Hematopoietic multipotent progenitor cell (in vitro differentiated cells): Measurements from ENCODE around the gene MAEL. TPM values are rescaled to one million over a fixed set of nuclear protein-coding genes. Genes with fewer than 3 reads are reported as not detected.
A peak's percentile ranks its signal among the peaks of the same experiment; 100 is the strongest.

Source experiments
- DNase-seq, 3 donors: peaks; one replicate each; pipeline ENCODE4 v3.0.0-alpha.2; 2011 to 2015; ENCODE audit warnings: low read depth in 2 of 3, low spot score in 2 of 3
- small RNA-seq: library from RNA; depleted of rRNA; stranded (forward); fragments of <200 nt; gene quantifications from one replicate; pipeline ENCODE3, GENCODE V24; 2012
- total RNA-seq: library from RNA; depleted of rRNA; stranded (reverse); fragments of >200 nt; gene quantifications from one replicate; pipeline ENCODE4 v1.2.3, GENCODE V29; 2012

The MAEL gene
- total RNA-seq, 1 donor = not detected

DNA sequence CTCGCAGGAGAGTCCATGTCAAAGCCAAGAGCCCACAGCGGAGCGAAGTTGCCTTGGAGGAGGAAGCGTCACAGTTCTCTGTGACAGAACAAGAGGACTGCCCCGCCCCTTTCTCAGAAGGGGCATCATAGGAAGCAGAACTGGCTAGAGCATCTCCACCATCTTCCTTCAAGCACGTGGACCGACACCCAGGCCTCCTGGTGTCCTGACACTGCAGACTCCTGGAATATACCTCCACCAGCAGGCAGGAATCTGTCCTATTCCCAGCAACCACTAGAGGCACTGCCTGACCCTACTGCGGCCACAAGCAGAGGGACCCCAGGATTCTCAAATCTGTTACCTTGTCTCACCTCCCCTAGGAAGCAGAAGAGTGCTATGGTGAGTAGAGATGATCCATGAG is 63.3 kb downstream of the MAEL start:
- no peak for DNase-seq

DNA sequence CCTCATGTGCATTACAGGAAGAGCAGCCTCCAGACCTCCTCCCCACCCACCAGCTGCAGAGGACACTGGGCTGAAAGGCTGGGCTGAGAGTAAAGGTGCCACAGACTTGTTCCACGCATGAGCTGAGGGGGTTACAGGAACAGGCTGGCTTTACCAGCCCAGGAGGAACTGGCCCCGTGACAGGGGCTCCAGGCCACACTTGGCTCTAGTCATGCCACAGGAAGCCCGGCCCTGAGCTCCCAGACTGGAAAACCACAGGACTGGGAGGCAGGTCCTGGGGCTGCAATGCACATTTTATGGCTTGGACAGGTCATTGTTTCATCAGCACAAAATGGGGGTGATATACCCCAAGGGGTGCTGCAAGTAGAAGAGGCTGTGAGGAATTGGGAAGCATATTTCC is 65.5 kb downstream of the MAEL start:
- no peak for DNase-seq

DNA sequence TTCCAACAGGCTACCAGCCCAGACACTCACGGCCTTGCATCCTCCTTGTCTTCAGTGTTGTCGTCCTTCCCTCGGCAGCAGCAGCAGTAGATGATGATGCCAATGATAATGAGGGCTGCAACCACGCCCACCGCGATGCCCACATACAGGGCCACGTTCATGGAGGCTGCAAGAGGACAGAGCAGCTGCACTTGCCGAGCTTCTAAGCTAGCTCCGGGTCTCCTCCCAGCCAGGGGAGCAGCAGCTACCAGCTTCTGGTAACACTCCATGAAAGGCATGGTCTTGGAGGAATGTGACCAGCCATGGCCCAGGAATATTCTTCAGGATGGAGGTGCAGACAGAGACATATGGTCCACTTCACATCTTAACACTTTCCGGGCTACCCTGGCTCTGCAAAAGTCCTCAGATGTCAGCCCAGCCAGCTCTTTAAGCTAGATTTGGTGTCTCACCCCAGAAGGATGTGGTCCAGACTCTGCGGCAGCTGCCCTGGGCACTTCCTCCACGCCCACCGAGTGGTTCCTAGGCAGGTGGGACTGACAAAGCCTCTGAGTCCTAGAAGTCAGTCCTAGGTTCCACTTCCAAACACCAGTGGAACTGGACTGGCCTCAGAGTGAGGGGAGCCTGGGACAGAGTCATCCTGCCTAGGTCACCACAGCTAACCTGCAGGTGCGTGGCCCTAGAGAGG is 66.0 kb downstream of the MAEL start:
- peak in 1 of 3 donors; percentile 21 for DNase-seq

DNA sequence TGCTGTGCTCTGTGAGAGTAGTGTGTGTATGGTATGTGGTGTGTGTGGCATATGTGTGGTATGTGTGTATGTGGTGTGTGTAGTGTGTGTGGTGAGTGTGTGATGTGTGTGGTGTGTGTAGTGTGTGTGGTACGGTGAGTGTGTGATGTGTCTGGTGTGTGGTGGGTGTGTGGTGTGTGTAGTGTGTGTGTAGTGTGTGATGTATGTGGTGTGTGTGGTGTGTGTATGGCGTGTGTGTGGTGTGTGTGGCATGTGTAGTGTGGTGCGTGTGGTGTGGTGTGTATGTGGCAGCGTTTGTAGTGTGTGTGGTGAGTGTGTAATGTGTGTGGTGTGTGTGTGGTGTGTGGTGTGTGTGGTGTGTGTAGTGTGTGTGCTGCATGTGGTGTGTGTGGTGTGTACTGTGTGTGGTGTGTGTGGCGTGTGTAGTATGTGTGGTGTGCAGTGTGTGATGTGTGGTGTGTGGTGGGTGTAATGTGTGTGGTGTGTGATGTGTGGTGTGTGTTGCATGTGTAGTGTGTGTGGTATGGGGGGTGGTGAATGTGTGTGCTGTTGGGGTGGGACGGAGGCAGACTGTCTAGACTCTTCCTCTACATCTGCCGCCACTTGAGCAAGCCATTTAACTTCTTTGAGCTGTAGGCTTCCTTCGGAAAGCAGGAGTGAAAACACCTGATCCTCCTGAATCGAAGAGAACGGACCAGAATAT is 67.6 kb downstream of the MAEL start:
- DNase-seq = peak in 1 of 3 donors; percentile 50

DNA sequence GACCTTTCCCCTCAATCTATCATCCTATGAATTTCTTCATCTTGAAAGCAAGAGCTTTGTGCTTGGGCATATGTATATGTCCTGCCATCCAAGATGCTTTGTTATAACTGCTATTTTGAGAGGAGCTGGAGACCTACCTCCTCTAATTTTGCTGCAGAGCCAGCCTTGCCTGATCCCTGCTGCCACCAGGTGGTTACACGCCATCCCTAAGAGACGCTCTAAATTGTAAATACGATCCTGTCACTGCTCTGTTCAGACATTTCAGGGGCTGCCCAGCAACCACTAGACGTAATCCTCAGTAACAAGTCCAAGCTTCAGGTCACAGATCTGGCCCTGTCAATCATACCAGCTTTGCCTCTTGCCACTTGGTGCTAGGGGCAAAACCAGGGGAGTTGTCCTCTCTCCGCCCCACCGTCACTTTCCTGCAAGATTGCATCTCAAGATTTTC is 68.2 kb downstream of the MAEL start:
- peak in 2 of 3 donors; percentile 74 to 79 for DNase-seq

DNA sequence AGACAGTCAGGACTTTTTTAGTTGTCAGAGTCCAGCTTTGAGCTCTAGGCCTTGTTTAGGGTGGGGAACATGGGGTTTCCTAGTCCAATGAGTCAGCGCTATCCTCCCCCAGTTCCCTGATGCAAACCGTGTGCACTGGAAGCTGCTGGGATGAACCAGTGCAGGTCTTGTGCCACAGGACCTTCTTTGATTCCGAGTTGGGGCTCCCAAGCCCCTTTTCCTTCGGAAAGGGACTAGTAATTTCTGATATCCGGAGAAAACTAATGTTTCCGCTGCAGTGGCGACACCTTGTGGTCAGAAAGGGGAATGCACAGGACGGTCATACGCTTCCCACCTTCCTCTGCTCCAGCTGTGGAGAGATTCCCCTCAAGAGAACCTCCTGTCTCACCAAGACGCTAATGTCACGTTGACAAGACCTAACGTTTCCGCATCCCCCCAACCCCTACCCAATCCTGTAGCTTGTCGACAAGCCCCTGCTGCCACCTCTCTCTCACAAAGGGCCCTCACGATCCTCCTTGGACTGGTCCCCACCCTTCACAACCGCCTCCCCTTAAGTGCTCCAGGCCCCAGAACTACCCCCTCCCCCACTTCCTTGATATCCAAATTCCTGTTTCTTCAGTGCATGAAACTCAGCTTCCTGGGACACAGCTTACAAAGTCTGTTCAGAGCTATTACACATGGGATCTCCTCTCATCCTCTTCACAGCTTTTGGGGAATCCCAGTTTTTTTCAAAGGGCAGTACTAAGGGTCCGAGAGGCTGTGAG is 70.1 kb downstream of the MAEL start:
- DNase-seq = peak; percentile 53 to 68 (median 61)

DNA sequence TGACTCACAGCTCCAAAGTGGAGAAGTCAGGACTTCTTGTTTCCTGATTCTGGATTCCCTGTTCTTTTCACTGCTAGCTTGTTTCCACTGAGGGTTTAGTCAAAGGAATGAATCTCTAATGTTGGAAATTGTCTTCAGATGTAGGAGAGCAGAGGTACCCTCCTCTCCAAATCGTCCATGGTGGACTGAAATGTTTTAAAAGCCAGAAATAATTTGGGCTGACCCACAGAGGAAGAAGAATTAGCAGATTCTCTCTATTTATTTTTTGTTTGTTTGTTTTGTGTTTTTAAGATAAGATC is 70.7 kb downstream of the MAEL start:
- no peak for DNase-seq

DNA sequence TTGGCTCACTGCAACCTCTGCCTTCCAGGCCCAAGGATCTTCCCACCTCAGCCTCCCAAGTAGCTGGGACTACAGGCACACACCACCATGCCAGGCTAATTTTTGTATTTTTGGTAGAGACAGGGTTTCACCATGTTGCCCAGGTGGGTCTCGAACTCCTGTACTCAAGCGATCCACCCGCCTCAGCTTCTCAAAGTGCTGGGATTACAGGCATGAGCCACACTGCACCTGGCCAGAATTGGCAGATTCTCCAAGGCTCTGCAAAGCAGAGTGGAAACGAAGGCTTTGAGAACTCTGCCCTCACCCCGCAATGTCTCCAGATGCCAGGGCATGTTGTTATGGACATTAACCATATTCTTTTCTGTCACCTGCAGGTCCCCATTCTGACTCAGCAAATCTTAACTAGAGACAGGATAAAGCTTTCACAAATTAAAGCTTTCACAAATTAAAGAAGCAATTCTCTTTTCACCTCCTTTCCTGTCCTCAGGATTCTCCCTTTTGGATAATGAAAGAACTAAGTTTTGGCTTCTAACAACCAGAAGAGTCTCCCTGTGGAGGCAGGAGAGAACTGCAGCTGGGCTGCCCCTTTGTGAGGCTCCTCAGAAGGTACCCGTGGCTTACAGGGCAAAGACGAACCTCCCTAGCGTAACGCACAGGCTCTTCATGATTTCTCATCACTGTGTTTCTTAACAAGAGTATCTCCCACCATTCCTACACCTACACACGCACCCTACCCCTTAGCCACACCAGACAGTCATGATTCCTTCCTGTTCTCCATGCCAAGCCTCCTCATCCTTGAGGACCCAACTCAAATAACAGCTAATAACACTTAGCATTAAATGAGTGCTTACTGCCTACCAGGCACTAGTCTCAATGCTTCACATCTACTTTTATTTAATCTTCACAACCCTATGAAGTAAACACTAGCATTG is 71.3 kb downstream of the MAEL start:
- peak in 1 of 3 donors; percentile 23 for DNase-seq

DNA sequence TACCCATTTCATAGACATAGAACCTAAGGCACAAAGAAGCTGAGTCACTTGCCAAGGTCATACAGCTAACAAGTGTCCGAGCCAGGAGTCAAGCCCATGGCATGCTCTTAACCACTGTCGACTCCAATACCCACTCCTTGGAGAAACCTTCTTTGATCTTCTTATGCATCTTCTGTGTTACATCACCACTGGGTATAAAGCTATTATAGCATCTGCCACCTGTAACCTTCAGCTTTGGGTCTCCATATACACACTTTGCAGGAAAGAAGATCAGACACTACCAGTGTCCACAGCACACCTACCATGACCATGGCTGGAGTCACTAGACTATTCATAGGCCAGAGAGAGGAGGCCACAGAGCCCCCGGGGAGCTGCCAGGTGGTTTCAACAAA is 72.0 kb downstream of the MAEL start:
- DNase-seq = no peak

DNA sequence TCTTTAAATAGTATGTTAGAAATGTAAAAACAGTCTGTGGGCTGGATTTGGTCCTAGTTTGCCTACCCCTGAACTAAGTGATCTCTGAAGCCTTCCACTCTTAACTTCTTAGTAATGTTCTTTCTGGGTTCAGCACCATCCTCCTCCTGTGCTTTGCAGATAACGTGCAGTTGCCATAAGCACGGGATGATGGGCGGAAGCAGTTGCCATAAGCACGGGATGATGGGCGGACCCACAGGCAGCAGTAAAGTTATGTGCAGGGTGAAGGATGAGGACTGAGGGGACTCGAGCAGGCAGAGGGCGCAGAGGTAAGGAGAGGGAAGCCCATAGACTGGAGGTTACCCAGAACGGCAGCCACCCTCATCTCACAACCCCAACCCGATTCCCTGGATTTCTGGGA is 75.5 kb downstream of the MAEL start:
- DNase-seq = no peak

DNA sequence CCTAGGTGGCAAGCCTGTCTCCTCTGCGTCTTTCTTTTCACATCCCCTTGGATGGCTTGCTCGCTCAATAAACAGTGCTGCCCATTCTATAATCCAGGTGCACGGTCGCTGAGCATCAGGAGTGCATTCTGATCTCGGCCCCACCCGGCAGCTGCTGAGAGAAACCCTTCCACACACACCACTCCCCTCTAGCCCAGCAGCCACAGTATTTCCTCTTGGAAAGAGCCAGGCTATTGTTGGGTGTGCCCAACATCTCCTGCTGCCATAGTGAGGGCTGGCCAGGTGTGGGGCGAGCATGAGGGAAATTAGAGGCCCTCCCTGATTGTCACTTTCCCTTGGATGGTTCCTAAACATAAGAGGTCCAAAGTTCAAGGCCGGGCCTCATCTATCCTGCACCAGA is 76.4 kb downstream of the MAEL start:
- no peak for DNase-seq

DNA sequence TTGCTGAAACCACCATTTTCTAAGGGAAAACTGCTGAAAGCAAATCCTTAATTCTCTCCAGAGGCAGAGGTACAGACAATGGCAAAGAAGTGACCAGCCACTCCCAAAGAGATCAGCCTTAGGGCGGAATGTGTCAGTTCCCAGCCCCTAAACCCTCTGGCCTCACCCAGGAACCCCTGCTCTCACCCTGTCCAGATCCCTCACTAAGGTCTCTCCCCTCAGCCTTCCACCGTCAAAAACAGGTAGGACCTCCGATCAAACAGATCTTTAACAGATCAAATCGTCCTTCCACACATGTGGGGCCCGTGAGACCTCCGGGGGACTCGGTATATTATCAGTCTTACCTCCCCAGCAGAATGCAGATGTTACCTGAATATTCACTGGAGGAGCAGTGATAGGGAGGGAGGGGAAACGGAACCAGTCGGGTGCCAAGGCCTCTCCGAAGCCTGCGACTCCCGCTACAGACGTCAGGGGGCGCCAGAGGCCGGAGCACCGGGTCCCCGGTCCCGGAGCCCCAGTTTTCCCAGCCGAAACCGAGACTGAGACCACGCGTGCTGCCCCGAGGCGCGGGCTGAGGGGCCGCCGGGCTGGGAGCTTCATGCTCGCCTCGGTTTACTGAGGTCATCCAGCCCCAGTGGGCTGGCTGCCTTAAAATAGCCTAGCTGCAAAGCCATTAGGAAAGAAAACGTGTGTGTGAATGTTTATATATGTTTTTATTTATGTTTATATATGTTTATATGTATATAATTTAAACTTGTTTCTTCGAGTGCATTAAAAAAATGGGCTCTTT is 77.4 kb downstream of the MAEL start:
- DNase-seq = peak; percentile 63 to 75 (median 70)

DNA sequence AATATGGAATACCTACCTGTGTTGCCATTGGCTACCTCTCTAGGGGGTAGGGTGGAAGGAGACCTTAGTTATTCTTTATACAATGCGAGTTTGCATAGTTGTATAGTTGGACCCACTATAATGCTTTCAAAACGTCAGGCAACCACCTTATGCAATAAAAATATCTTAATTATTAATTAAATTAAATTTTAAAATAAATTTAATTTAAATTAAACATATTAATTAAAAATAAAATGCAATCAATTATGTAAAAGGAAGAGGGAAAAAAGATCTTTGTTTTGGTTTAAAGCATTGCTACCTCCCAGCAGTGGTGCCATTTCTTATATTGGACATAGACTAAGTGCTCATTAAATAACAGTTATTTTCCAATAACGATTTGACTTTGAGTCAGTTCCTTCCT is 78.8 kb downstream of the MAEL start:
- no peak for DNase-seq

DNA sequence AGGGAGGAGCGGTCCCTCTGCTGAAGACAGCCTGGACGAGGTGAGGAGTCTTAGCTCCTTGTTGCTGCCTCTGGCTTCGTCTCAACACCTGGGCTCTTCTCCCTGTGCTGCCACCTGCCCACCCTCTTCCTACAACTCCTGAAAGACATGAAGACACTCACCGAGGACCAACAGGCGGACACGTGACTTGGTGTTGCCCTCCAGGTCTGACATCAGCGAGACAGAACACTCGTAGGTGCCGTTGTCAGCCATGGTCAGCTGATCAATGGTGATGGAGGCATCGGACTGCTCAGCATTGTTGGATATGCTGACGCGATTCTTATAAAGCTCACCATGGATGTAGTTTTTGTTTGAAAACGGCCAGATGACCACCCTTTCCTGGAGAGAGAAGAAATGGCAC is 79.7 kb downstream of the MAEL start:
- no peak for DNase-seq

DNA sequence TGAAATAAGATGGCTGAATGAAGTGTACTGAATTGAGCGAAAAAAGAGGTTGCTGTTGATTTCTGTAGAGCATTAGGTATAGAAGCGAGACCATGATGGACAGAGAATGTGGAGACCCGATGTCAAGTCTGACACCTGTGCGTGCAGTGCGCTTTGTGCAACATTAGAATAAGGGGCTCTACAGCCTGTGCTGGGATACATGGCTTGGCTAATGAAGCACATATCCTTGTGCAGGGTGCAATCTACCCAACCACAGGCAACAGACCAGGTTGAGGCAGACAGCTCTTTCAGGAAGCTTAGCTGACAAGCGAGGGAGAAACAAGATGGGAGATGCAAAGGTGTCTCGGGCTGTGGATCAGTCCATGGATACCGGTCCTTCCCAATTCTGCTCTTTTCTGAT is 82.2 kb downstream of the MAEL start:
- no peak for DNase-seq

Small RNAs within 50 kb of the gene (small RNA-seq; reads per million reads assigned to genes)
- 0.34 reads per million for gene RNA5SP65

Other genes starting within 250 kb of the MAEL start
- 24.5 TPM for gene POGK, start 149.8 kb upstream of the MAEL start, total RNA-seq
- 14.3 TPM for gene TADA1, start 113.0 kb upstream of the MAEL start, total RNA-seq
- gene ILDR2, start 13.7 kb upstream of the MAEL start, total RNA-seq = 0.27 TPM
- 3.5 TPM for gene GPA33, start 101.1 kb downstream of the MAEL start, total RNA-seq
- 0.27 TPM for gene STYXL2, start 104.8 kb downstream of the MAEL start, total RNA-seq
- gene POU2F1, start 231.6 kb downstream of the MAEL start, total RNA-seq = 12.1 TPM